SK-N-SH treated with all-trans-retinoic acid at 6 μM for 48 hours (cell line): ENCODE data around the gene PLEKHG3.

ENCODE experiments used
- ATAC-seq: fragments of 200-7000 bp; cut with Tn5 transposase; 3 replicates; pipeline ENCODE4 v1.9.1; 2020; ENCODE audit warnings: mild to moderate bottlenecking, moderate library complexity
- ARNTL ChIP-seq: fragments of 450-650 bp; formaldehyde crosslinking; IDR thresholded peaks from 2 replicates; pipeline ENCODE4 v1.5.0; 2020; ENCODE audit warnings: low read depth, mild to moderate bottlenecking, moderate library complexity, borderline replicate concordance
- BACH2 ChIP-seq: fragments of 250-450 bp; sonication (Bioruptor Pico); IDR thresholded peaks from 2 replicates; pipeline ENCODE4 v1.9.0; 2021; ENCODE audit warnings: mild to moderate bottlenecking, borderline replicate concordance
- CREB5 ChIP-seq: fragments of 250-450 bp; sonication (Bioruptor Pico); IDR thresholded peaks from 2 replicates; pipeline ENCODE4 v1.5.1; 2020; ENCODE audit warnings: low read depth, mild to moderate bottlenecking, moderate library complexity
- CSDC2 ChIP-seq: fragments of 250-450 bp; sonication (Bioruptor Pico); IDR thresholded peaks from 2 replicates; pipeline ENCODE4 v1.5.0; 2020; ENCODE audit warnings: mild to moderate bottlenecking, moderate library complexity
- CSRNP3 ChIP-seq: fragments of 250-450 bp; sonication (Bioruptor Pico); IDR thresholded peaks from 2 replicates; pipeline ENCODE4 v1.5.1; 2021; ENCODE audit warnings: mild to moderate bottlenecking, moderate library complexity
- ESRRG ChIP-seq: fragments of 250-450 bp; sonication (Bioruptor Pico); IDR thresholded peaks from 2 replicates; pipeline ENCODE4 v1.6.1; 2021; ENCODE audit warnings: mild to moderate bottlenecking
- ISL1 ChIP-seq: fragments of 250-450 bp; sonication (Bioruptor Pico); IDR thresholded peaks from 2 replicates; pipeline ENCODE4 v2.1.2; 2022; ENCODE audit warnings: mild to moderate bottlenecking, moderate library complexity
- OSR1 ChIP-seq: fragments of 250-450 bp; sonication (Bioruptor Pico); IDR thresholded peaks from 2 replicates; pipeline ENCODE4 v1.8.0; 2022; ENCODE audit warnings: moderate library complexity, mild to moderate bottlenecking, inconsistent platforms
- PATZ1 ChIP-seq: fragments of 250-450 bp; sonication (Bioruptor Pico); IDR thresholded peaks from 2 replicates; pipeline ENCODE4 v1.8.0; 2020; ENCODE audit warnings: mild to moderate bottlenecking, moderate library complexity, borderline replicate concordance
- POU6F1 ChIP-seq: fragments of 250-450 bp; sonication (Bioruptor Pico); IDR thresholded peaks from 2 replicates; pipeline ENCODE4 v1.8.0; 2021; ENCODE audit warnings: low read depth, mild to moderate bottlenecking, moderate library complexity, borderline replicate concordance
- PPARA ChIP-seq: fragments of 250-450 bp; sonication (Bioruptor Pico); IDR thresholded peaks from 2 replicates; pipeline ENCODE4 v1.5.0; 2020; ENCODE audit warnings: mild to moderate bottlenecking, borderline replicate concordance
- SNAI2 ChIP-seq: fragments of 250-450 bp; sonication (Bioruptor Pico); IDR thresholded peaks from 2 replicates; pipeline ENCODE4 v1.5.0; 2020; ENCODE audit warnings: mild to moderate bottlenecking, moderate library complexity
- TCF4 ChIP-seq: fragments of 250-450 bp; sonication (Bioruptor Pico); IDR thresholded peaks from 2 replicates; pipeline ENCODE4 v1.8.0; 2021; ENCODE audit warnings: mild to moderate bottlenecking, moderate library complexity, borderline replicate concordance
- TOX ChIP-seq: fragments of 250-450 bp; sonication (Bioruptor Pico); IDR thresholded peaks from 2 replicates; pipeline ENCODE4 v1.8.0; 2021; ENCODE audit warnings: mild to moderate bottlenecking, moderate library complexity, borderline replicate concordance
- TSHZ2 ChIP-seq: fragments of 250-450 bp; sonication (Bioruptor Pico); IDR thresholded peaks from 2 replicates; pipeline ENCODE4 v1.5.0; 2020; ENCODE audit warnings: mild to moderate bottlenecking, moderate library complexity
- ZC3H10 ChIP-seq: fragments of 250-450 bp; sonication (Bioruptor Pico); IDR thresholded peaks from 2 replicates; pipeline ENCODE4 v1.5.1; 2021; ENCODE audit warnings: mild to moderate bottlenecking, moderate library complexity
- ZFP3 ChIP-seq: fragments of 250-450 bp; sonication (Bioruptor Pico); IDR thresholded peaks from 2 replicates; pipeline ENCODE4 v1.5.0; 2020; ENCODE audit warnings: mild to moderate bottlenecking, moderate library complexity
- ZFP30 ChIP-seq: fragments of 450-650 bp; formaldehyde crosslinking; IDR thresholded peaks from 2 replicates; pipeline ENCODE4 v1.5.0; 2022; ENCODE audit warnings: mild to moderate bottlenecking, moderate library complexity
- ZNF565 ChIP-seq: fragments of 450-650 bp; formaldehyde crosslinking; conservative IDR thresholded peaks from 2 replicates; pipeline ENCODE4 v1.5.0; 2020; ENCODE audit warnings: low read depth, mild to moderate bottlenecking, moderate library complexity
- ZNF8 ChIP-seq: fragments of 450-650 bp; formaldehyde crosslinking; IDR thresholded peaks from 2 replicates; pipeline ENCODE4 v1.5.0; 2020; ENCODE audit warnings: mild to moderate bottlenecking, moderate library complexity

PLEKHG3 gene

GRCh38 chr14:64774272-64774671 is 70.0 kb downstream of the PLEKHG3 start:
- TF ChIP-seq CREB5: no peak
- TF ChIP-seq ZFP3 (CRISPR knock-in tag): no peak
- no peak for TF ChIP-seq OSR1 (CRISPR knock-in tag)
- no peak for TF ChIP-seq ESRRG
- no peak for TF ChIP-seq PATZ1
- TF ChIP-seq CSDC2 (CRISPR knock-in tag): no peak
- TF ChIP-seq ISL1 (CRISPR knock-in tag): no peak
- TF ChIP-seq ZC3H10 (CRISPR knock-in tag): no peak
- TF ChIP-seq BACH2 (CRISPR knock-in tag): no peak
- TF ChIP-seq TOX (CRISPR knock-in tag): no peak
- TF ChIP-seq PPARA (CRISPR knock-in tag): no peak
- ATAC-seq: no peak

GRCh38 chr14:64775081-64775777 is 71.0 kb downstream of the PLEKHG3 start:
- no peak for ATAC-seq
- TF ChIP-seq OSR1 (CRISPR knock-in tag): no peak
- TF ChIP-seq, all 23 proteins: peak for 0

GRCh38 chr14:64777461-64777860 is 73.2 kb downstream of the PLEKHG3 start:
- TF ChIP-seq POU6F1 (CRISPR knock-in tag) (no peak), ARNTL (no peak), ZFP30 (no peak)
- TF ChIP-seq, all 23 proteins: peak for 0
- ATAC-seq: no peak

GRCh38 chr14:64778104-64778754 is 74.0 kb downstream of the PLEKHG3 start:
- TF ChIP-seq BACH2 (CRISPR knock-in tag) (no peak), TOX (CRISPR knock-in tag) (no peak), ISL1 (CRISPR knock-in tag) (no peak), ZFP3 (CRISPR knock-in tag) (no peak), CSRNP3 (CRISPR knock-in tag) (no peak), PPARA (CRISPR knock-in tag) (no peak), OSR1 (CRISPR knock-in tag) (no peak), TSHZ2 (CRISPR knock-in tag) (no peak), SNAI2 (CRISPR knock-in tag) (no peak), ZNF565 (CRISPR knock-in tag) (no peak), TCF4 (CRISPR knock-in tag) (no peak), ZNF8 (CRISPR knock-in tag) (no peak), CSDC2 (CRISPR knock-in tag) (no peak)
- ATAC-seq: no peak
